ENCODE results near the gene SGIP1.

Gene SGIP1

DNA sequence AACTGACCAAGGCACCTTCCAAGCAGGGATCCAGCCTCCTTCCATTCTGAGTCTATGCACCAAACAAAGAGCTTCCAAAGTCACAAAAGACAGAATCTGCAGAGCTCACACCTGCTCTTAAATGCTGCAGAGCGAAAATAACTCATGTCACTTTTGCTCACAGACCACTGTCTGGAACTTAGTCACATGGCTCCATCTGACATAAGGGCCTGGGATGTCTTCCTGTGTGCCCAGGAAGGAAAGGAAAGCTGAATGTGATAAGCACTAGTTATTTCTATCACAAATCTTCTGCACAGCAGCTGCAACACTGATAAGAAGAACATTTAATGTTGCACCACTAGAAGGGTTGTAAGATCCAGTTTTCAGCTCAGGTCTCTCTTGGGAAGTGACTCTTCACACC is 39.5 kb upstream of the SGIP1 start:
- no peak for TF ChIP-seq CTCF (IDR thresholded peaks at IDR 0.05)

DNA sequence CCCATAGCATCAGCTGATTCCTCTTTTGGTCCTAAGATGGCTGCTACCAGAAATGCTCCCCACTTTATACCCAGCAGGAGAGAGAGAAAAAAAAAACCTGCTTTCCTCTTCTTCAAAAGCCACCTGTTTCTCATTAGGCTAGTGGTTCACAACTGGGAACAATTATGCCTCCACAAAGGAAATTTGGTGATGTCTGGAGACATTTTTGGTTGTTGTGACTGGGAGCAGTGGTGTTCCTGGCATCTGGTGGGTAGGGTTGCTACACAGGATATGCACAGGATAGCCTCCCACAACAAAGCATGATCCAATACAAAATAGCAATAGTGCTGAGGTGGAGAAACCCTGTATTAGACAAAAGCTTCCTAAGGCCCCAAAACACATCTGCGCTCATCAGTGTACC is 38.5 kb upstream of the SGIP1 start:
- no peak for TF ChIP-seq CTCF (IDR thresholded peaks at IDR 0.05)

DNA sequence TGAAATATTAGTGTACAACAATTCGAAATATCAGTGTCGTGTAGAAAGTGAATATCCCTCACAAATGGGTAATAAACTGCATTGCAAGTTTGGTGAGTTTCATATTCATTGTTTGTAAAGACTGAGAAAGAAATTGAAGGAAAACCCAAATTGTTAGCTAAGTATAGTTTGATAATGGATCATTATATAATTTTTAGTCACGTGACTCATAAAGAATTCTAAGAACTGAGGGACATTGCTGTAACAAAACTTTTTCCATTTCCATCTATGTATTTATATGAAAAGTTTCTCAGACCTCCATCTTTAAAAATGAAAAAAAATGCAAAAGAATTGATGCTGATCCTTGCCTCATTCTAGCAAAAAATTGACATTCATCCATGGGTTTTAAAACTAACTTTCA is 36.0 kb upstream of the SGIP1 start:
- TF ChIP-seq CTCF (IDR thresholded peaks at IDR 0.05): no peak

- TF ChIP-seq CTCF (IDR thresholded peaks at IDR 0.05): no peak
Observed at GRCh38 chr1:66500301-66500700, 33.7 kb upstream of the SGIP1 start.

GRCh38 chr1:66502086-66502485 is 31.9 kb upstream of the SGIP1 start:
- no peak for TF ChIP-seq CTCF (IDR thresholded peaks at IDR 0.05)

DNA sequence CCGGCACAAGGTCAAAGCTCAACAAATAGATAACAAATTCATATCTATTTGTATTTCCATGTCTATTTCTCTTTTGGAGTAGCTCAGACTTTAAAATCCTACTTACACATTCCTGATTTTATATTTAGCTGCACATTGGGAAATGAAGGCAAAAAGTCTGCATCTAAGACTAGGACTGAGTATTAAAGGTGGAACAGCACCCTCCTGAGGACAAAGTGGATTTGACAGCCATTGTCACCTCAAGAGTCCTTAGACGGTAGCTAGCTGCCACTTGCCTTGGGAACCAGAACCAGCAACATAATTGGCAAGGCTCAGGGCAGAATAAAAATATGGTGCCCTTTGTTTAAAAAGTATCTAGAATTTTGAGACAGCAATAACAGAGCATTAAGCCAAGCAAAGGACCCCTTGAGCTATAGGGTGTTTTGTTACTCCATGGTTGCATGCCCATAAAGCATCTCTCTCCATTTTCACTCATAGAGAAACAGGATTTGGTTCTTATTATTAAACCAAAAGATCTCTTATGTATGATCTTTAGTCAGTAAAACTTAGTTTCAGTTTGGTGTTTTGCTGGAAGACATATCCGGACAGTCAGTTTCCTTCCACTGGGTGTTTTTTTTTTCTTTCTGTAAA is 30.0 kb upstream of the SGIP1 start:
- TF ChIP-seq CTCF (IDR thresholded peaks at IDR 0.05): peak; percentile 83

DNA sequence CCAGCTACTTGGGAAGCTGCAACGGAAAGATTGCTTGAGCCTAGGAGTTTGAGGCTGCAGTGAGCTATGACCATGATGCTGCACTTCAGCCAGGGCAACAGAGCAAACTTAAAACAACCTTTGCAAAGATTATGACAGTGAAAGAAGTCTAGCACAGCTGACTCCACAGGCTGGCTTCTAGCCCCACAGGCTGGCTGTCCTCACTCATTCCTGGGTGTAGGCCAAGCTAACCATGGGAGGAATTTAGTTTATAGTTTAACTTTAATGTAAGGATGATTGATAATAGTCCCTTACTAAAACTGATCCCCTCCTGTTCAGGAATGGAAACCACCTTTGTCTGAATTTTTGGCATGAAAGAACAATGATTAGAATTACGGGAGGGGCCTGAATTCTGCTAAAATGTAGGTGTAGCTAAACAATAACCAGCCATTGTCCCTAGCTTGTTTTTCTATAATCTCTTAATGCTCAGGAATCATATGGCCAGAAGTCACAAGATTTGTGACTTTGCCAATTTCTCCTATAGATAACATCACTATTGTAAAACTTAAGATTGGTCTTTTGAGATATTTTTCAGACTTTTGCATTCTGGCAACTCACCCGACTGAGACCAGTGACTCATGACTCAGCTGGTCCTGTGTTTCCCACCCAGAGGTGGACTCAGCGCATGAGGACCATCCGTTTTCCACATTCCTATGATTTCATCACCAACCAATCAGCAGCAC is 28.1 kb upstream of the SGIP1 start:
- no peak for TF ChIP-seq CTCF (IDR thresholded peaks at IDR 0.05)

DNA sequence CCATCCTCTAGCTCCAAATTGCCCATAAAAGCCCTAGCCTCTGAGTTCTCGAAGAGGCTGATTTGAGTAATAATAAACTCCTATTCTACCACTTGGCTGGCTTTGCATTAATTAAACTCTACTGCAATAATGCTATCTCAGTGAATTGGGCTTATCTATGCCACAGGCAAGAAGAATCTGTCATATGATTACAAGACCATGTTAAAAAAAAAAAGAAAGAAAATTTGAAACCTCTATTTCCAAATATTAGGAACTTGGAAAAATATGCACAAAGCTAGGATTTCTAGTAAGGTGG is 27.6 kb upstream of the SGIP1 start:
- no peak for TF ChIP-seq CTCF (IDR thresholded peaks at IDR 0.05)
